ENCODE measurements around the gene CYP2D6. TPM values are rescaled to one million over a fixed set of nuclear protein-coding genes. Genes with fewer than 3 reads are reported as not detected.
"Not testable (repeated sequence)": the region's sequence is repeated elsewhere in the genome, so short reads cannot be mapped to it uniquely, and the experiment has no call there.

Gene CYP2D6
- total RNA-seq, 1 donor, result not detected

- H3K4me3 ChIP-seq (ENCODE audit: low read depth, low read length), result no peak overlapping the region
- DNase-seq (ENCODE audit: low read depth), result no peak
- no peak for TF ChIP-seq CTCF (IDR thresholded peaks at IDR 0.05; ENCODE audit: insufficient read depth, low read length)
Observed at GRCh38 chr22:42138972-42139371, 8.4 kb upstream of the CYP2D6 start.

GRCh38 chr22:42138122-42138770, 7.6 kb upstream of the CYP2D6 start:
- H3K4me3 ChIP-seq (ENCODE audit: low read depth, low read length), result no peak overlapping the region
- DNase-seq (ENCODE audit: low read depth), result no peak
- no peak for TF ChIP-seq CTCF (IDR thresholded peaks at IDR 0.05; ENCODE audit: insufficient read depth, low read length)

DNA sequence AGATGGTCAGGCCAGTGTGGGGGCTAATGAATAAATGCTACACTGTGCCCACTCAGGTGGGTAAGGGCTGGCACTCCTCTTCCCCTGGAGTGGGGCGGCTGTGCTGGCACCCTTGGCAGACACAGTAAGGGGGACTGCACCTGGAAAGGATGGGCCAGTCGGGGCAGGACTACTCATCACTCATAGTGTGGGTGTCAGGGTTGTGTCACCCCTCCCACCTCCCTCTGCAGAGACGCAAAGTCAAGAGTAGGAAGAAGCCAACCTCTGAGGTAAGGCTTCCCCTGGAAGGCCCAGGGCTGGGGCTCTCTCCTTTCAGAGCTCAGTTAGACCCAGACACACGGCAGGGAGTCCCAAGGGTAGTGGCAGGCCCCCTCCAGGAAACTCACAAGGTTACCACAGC, 5.1 kb upstream of the CYP2D6 start:
- not testable (repeated sequence) for DNase-seq (ENCODE audit: low read depth); H3K4me3 ChIP-seq (ENCODE audit: low read depth, low read length)

DNA sequence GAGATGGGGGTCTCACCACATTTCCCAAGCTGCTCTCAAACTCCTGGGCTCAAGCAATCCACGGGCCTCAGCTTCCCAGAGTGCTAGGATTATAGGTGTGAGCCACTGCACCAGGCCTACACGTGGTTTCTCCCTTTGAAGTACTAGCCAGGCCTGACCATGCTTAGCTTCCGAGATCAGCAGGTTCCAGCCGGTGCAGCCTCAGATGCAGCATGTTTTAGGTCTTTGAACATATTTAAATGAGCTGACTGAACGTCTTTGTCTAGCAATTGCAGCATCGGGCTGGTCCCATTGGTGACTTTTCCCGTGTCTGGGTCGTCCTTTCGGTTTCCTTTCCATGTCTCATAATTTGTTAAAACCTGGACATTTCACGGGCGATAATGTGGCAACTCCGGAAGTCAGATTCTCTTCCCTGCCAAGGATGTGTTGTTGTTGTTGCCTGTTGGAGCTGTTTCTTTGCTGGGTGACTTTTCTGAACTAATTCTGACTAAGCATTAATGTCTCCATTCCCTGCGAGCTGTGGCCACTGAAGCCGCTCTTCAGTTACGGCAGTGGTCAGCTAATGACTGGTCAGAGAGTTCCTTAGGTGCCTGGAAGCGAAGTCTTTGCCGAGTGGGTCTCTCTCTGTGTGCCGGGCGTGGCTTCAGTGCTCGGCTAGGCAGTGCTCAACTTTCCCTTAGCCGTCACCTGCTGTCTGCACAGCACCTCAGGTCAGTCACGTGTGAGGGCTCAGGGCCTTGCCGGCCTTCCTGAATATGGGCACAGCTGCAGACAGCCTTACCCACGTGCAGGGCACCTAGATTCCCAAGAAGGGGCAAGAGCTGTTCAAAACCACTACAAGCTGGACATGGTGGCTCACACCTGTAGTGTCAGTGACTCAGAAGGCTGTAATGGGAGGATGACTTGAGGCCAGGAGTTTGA, 3.8 kb upstream of the CYP2D6 start:
- no peak overlapping the region for H3K4me3 ChIP-seq (ENCODE audit: low read depth, low read length)
- TF ChIP-seq CTCF (IDR thresholded peaks at IDR 0.05; ENCODE audit: insufficient read depth, low read length), result no peak
- no peak for DNase-seq (ENCODE audit: low read depth)

- H3K4me3 ChIP-seq (ENCODE audit: low read depth, low read length), result no peak overlapping the region
- no peak for DNase-seq (ENCODE audit: low read depth)
- TF ChIP-seq CTCF (IDR thresholded peaks at IDR 0.05; ENCODE audit: insufficient read depth, low read length), result no peak
Observed at GRCh38 chr22:42132457-42132856, 1.8 kb upstream of the CYP2D6 start.

- no peak overlapping the region for H3K4me3 ChIP-seq (ENCODE audit: low read depth, low read length)
- DNase-seq (ENCODE audit: low read depth), result no peak
- TF ChIP-seq CTCF (IDR thresholded peaks at IDR 0.05; ENCODE audit: insufficient read depth, low read length), result no peak
Observed at GRCh38 chr22:42131562-42131961, 952 bp upstream of the CYP2D6 start.

DNA sequence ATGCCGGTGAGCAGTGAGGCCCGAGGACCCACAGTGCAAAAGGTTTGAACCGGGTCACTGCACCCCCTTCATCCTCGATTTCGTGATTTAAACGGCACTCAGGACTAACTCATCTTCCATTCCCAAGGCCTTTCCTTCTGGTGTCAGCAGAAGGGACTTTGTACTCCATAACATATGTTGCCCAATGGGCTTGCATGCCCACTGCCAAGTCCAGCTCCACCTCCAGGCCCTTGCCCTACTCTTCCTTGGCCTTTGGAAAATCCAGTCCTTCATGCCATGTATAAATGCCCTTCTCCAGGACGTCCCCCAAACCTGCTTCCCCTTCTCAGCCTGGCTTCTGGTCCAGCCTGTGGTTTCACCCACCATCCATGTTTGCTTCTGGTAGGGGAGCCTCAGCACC, 428 bp downstream of the CYP2D6 start:
- DNase-seq (ENCODE audit: low read depth); H3K4me3 ChIP-seq (ENCODE audit: low read depth, low read length): not testable (repeated sequence)

GRCh38 chr22:42128776-42129694, 1.6 kb downstream of the CYP2D6 start:
- not testable (repeated sequence) for DNase-seq (ENCODE audit: low read depth); H3K4me3 ChIP-seq (ENCODE audit: low read depth, low read length)

- H3K4me3 ChIP-seq (ENCODE audit: low read depth, low read length); DNase-seq (ENCODE audit: low read depth): not testable (repeated sequence)
Observed at GRCh38 chr22:42128007-42128406, 2.6 kb downstream of the CYP2D6 start.

All from fibroblast of the aortic adventitia (primary cell).